ENCODE results near the gene SPAG16. TPM values are rescaled to one million over a fixed set of nuclear protein-coding genes. Genes with fewer than 3 reads are reported as not detected.

Gene SPAG16
- total RNA-seq, 1 experiment from 2014 or later: 16.0 TPM

DNA sequence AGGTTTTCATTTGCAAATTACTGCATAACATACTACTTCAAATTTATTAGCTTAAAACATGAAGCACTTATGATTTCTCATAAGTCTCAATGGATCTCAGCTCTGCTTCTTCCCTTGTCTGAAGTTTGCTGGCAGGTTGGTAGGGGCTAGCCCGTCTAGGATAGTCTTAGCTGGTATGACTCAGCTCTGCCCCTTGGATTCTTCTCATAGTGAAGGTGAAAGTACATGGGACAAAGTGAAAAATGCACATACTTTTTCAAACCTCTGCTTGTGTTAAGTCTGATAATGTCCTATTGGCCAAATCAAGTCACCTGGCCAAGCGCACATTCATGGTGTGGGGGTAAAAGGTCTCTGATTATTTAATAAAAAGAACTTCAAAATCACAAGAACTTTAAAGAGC is 941.8 kb downstream of the SPAG16 start:
- Mint-ChIP-seq H3K27me3 (ENCODE audit: low read depth) (no peaks in the 10 kb centered on the region), H3K4me3 (no peak overlapping the region), H3K27ac (no peak overlapping the region), H3K4me1 (peaks cover 3% of the 10 kb centered on the region; the same call in 1 of the 2 replicates), H3K9me3 (no peaks in the 10 kb centered on the region), H3K36me3 (no peaks in the 10 kb centered on the region)
- ChIA-PET CTCF (no interaction called here), POLR2A (no interaction called here)
- TF ChIP-seq ZNF423 (CRISPR knock-in tag; IDR thresholded peaks at IDR 0.05) (no peak), SOX15 (CRISPR knock-in tag; IDR thresholded peaks at IDR 0.05) (no peak), CREM (CRISPR knock-in tag; IDR thresholded peaks at IDR 0.05) (no peak), FOXP1 (CRISPR knock-in tag; IDR thresholded peaks at IDR 0.05; ENCODE audit: borderline replicate concordance) (no peak), TCF7 (CRISPR knock-in tag; IDR thresholded peaks at IDR 0.05; ENCODE audit: low read depth) (no peak), ELF4 (CRISPR knock-in tag; IDR thresholded peaks at IDR 0.05; ENCODE audit: low read depth) (no peak), NR2C2 (CRISPR knock-in tag; IDR thresholded peaks at IDR 0.05) (no peak), ZNF219 (CRISPR knock-in tag; IDR thresholded peaks at IDR 0.05; ENCODE audit: borderline replicate concordance) (no peak), NFYB (CRISPR knock-in tag; conservative IDR thresholded peaks at IDR 0.05; ENCODE audit: low read depth) (no peak), ETV6 (CRISPR knock-in tag; IDR thresholded peaks at IDR 0.05) (no peak), ZNF317 (CRISPR knock-in tag; IDR thresholded peaks at IDR 0.05; ENCODE audit: borderline replicate concordance, low read depth) (no peak)
- TF ChIP-seq, protein P1, sequence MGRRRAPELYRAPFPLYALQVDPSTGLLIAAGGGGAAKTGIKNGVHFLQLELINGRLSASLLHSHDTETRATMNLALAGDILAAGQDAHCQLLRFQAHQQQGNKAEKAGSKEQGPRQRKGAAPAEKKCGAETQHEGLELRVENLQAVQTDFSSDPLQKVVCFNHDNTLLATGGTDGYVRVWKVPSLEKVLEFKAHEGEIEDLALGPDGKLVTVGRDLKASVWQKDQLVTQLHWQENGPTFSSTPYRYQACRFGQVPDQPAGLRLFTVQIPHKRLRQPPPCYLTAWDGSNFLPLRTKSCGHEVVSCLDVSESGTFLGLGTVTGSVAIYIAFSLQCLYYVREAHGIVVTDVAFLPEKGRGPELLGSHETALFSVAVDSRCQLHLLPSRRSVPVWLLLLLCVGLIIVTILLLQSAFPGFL (CRISPR knock-in tag; IDR thresholded peaks at IDR 0.05; ENCODE audit: borderline replicate concordance): no peak
- DNase-seq (ENCODE audit: low spot score) (no peak), ATAC-seq (0 out of 2 replicates have a peak, but pooled peaks have one; percentile 24)

- H3K4me1 Mint-ChIP-seq: no peaks in the 10 kb centered on the region
- no peak overlapping the region for H3K27ac Mint-ChIP-seq
- no peaks in the 10 kb centered on the region for H3K36me3 Mint-ChIP-seq
- CTCF ChIA-PET: no interaction called here
- no peak for DNase-seq (ENCODE audit: low spot score)
- H3K4me3 Mint-ChIP-seq: no peak overlapping the region
- H3K27me3 Mint-ChIP-seq (ENCODE audit: low read depth): no peaks in the 10 kb centered on the region
- POLR2A ChIA-PET: no interaction called here
- H3K9me3 Mint-ChIP-seq: peaks cover 5% of the 10 kb centered on the region
- no peak for ATAC-seq
- TF ChIP-seq SMAD4 (CRISPR knock-in tag; IDR thresholded peaks at IDR 0.05) (no peak), ZNF396 (CRISPR knock-in tag; IDR thresholded peaks at IDR 0.05; ENCODE audit: borderline replicate concordance) (no peak), ZNF138 (CRISPR knock-in tag; conservative IDR thresholded peaks at IDR 0.05) (no peak), ZBTB21 (CRISPR knock-in tag; IDR thresholded peaks at IDR 0.05; ENCODE audit: borderline replicate concordance) (no peak), PRRX2 (CRISPR knock-in tag; IDR thresholded peaks at IDR 0.05) (no peak), OVOL2 (CRISPR knock-in tag; IDR thresholded peaks at IDR 0.05; ENCODE audit: borderline replicate concordance) (no peak), JAZF1 (CRISPR knock-in tag; IDR thresholded peaks at IDR 0.05) (no peak), STAT6 (CRISPR knock-in tag; conservative IDR thresholded peaks at IDR 0.05; ENCODE audit: low read depth) (no peak), ZNF219 (CRISPR knock-in tag; IDR thresholded peaks at IDR 0.05; ENCODE audit: borderline replicate concordance) (no peak), ZNF423 (CRISPR knock-in tag; IDR thresholded peaks at IDR 0.05) (no peak), ZNF317 (CRISPR knock-in tag; IDR thresholded peaks at IDR 0.05; ENCODE audit: borderline replicate concordance, low read depth) (no peak), E2F5 (CRISPR knock-in tag; IDR thresholded peaks at IDR 0.05) (no peak), JUN (CRISPR knock-in tag; IDR thresholded peaks at IDR 0.05) (no peak), NFYB (CRISPR knock-in tag; conservative IDR thresholded peaks at IDR 0.05; ENCODE audit: low read depth) (no peak), ESRRA (CRISPR knock-in tag; IDR thresholded peaks at IDR 0.05; ENCODE audit: borderline replicate concordance) (no peak), CREM (CRISPR knock-in tag; IDR thresholded peaks at IDR 0.05) (no peak), MXD4 (CRISPR knock-in tag; IDR thresholded peaks at IDR 0.05; ENCODE audit: borderline replicate concordance) (no peak)
- TF ChIP-seq, protein P1 (CRISPR knock-in tag; IDR thresholded peaks at IDR 0.05; ENCODE audit: borderline replicate concordance): no peak
- TF ChIP-seq, protein P2, sequence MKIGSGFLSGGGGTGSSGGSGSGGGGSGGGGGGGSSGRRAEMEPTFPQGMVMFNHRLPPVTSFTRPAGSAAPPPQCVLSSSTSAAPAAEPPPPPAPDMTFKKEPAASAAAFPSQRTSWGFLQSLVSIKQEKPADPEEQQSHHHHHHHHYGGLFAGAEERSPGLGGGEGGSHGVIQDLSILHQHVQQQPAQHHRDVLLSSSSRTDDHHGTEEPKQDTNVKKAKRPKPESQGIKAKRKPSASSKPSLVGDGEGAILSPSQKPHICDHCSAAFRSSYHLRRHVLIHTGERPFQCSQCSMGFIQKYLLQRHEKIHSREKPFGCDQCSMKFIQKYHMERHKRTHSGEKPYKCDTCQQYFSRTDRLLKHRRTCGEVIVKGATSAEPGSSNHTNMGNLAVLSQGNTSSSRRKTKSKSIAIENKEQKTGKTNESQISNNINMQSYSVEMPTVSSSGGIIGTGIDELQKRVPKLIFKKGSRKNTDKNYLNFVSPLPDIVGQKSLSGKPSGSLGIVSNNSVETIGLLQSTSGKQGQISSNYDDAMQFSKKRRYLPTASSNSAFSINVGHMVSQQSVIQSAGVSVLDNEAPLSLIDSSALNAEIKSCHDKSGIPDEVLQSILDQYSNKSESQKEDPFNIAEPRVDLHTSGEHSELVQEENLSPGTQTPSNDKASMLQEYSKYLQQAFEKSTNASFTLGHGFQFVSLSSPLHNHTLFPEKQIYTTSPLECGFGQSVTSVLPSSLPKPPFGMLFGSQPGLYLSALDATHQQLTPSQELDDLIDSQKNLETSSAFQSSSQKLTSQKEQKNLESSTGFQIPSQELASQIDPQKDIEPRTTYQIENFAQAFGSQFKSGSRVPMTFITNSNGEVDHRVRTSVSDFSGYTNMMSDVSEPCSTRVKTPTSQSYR (CRISPR knock-in tag; IDR thresholded peaks at IDR 0.05): no peak
Observed at GRCh38 chr2:214232271-214232670, 948.0 kb downstream of the SPAG16 start.
